Right renal pelvis (tissue), 4 donors: ENCODE measurements around the gene SMARCB1. TPM values are rescaled to one million over a fixed set of nuclear protein-coding genes. Genes with fewer than 3 reads are reported as not detected.

Experiments used
- DNase-seq, 4 donors: peaks; one replicate each; pipeline ENCODE4 v3.0.0-alpha.2; 2013; ENCODE audit warnings: low read depth in 4 of 4, low spot score in 3 of 4, missing footprints in 1 of 4
- polyA plus RNA-seq, 4 donors: library from polyadenylated mRNA; unstranded; fragments of 120-200 nt; gene quantifications; one replicate each; pipeline ENCODE4 v1.2.1, GENCODE V29; 2013; ENCODE audit not compliant: insufficient read length in 4 of 4

The SMARCB1 gene
- polyA plus RNA-seq, 4 donors = 193 to 206 (median 194) TPM

DNA sequence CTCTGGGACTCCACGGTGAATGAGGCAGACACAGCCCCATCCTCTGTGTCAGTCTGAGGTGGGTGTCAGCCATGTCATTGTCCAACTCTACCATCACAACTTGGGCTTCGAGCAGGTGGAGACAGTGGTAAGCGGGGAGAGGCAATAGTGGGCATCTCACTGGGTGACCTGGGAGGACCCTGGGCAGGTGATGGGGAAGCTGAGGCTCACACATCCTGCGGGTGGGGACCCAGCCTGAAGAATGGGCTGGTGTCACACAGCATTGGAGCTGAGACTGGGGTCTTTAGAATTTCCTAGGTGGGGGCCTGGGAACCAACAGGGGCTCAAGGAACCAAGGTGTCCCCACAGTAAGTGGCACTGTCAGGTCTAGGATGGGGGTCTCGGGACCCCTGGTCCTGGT, 7.0 kb upstream of the SMARCB1 start:
- DNase-seq = no peak

DNA sequence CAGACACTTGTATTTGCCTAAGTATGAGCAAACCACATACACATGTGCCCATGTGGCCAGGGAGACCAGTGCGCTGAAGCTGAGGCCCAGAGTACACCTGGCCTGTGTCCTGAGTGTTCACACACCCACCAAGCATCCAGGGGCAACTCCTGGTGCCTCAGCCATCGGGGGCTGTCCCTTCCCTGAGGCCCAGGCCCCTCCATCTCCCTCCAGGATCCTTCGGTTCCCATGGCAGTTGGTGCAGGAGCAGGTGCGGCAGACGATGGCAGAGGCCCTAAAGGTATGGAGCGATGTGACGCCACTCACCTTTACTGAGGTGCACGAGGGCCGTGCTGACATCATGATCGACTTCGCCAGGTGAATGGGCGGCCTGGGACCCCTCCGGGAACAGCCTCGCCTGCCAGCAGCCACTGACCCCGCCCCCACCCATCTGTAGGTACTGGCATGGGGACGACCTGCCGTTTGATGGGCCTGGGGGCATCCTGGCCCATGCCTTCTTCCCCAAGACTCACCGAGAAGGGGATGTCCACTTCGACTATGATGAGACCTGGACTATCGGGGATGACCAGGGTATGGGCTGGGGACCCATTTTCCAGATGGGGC, 6.5 kb upstream of the SMARCB1 start:
- DNase-seq = no peak

DNA sequence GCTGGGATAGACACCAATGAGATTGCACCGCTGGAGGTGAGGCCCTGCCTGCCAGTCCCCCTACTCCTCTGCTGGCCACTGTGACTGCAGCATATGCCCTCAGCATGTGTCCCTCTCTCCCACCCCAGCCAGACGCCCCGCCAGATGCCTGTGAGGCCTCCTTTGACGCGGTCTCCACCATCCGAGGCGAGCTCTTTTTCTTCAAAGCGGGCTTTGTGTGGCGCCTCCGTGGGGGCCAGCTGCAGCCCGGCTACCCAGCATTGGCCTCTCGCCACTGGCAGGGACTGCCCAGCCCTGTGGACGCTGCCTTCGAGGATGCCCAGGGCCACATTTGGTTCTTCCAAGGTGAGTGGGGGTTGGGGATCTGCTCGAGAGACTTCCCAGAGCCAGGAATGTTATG, 5.7 kb upstream of the SMARCB1 start:
- DNase-seq = no peak

DNA sequence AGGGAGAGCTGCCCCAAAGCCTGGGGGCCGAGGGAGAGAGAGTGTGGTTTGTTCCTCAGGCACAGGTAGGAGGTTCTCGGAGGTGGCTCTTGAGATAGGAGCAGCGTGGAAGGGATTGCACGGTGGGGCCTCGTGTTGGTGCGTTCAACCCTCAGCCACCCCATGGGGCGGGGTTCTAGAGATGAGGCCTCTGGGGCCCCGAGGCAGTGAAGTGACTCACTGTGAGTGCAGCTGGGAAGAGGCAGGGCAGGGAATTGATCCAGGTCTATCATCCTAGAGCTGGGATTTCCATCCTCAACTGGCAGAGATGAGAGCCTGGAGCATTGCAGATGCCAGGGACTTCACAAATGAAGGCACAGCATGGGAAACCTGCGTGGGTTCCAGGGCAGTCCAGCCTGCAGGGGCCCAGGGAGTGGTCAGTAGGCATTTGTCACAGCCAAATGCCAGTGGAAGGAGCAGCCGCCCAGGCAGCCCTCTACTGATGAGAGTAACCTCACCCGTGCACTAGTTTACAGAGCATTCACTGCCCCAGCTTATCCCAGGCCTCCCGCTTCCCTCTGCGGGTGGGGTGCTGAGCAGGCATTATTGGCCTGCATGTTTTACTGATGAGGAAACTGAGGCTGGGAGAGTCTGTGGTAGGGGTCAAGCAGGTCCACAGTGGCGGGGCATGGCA, 5.1 kb upstream of the SMARCB1 start:
- no peak for DNase-seq

DNA sequence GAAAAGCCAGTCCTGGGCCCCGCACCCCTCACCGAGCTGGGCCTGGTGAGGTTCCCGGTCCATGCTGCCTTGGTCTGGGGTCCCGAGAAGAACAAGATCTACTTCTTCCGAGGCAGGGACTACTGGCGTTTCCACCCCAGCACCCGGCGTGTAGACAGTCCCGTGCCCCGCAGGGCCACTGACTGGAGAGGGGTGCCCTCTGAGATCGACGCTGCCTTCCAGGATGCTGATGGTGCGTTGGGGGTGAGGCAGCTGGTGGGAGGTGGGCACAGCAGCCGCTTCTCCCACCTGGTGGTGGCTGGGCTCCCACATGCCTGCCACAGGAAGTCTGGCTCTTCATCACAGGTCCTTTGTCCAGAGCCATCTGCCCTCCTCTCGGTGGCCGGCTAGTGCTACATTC, 4.5 kb upstream of the SMARCB1 start:
- no peak for DNase-seq

DNA sequence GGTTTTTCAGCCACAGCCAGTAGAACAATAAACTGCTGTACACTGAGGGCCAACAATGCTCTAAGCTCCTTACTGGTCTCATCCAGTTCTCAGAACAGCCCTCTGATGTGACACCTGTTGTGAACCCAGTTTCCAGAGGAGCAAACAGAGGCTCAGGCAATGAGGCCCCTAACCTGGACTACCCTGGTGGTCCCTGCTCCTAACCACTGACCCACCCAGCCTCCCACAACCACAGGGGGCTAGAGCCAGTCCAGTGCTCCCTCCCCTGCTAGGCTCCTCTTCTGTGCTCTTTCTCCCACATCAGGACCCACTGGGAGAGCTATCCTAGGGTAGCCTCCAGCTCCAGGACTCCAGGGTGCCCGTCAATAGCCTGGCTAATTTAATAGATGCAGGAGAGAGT, 4.1 kb upstream of the SMARCB1 start:
- DNase-seq = no peak

DNA sequence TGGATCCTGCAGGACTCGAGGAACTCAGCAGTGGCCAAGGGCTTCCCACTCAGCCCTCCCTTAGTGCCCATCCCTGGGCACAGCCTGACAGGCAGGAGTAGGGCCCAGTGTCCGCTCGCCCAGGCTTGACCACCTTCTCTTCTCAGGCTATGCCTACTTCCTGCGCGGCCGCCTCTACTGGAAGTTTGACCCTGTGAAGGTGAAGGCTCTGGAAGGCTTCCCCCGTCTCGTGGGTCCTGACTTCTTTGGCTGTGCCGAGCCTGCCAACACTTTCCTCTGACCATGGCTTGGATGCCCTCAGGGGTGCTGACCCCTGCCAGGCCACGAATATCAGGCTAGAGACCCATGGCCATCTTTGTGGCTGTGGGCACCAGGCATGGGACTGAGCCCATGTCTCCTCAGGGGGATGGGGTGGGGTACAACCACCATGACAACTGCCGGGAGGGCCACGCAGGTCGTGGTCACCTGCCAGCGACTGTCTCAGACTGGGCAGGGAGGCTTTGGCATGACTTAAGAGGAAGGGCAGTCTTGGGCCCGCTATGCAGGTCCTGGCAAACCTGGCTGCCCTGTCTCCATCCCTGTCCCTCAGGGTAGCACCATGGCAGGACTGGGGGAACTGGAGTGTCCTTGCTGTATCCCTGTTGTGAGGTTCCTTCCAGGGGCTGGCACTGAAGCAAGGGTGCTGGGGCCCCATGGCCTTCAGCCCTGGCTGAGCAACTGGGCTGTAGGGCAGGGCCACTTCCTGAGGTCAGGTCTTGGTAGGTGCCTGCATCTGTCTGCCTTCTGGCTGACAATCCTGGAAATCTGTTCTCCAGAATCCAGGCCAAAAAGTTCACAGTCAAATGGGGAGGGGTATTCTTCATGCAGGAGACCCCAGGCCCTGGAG, 3.3 kb upstream of the SMARCB1 start:
- no peak for DNase-seq

DNA sequence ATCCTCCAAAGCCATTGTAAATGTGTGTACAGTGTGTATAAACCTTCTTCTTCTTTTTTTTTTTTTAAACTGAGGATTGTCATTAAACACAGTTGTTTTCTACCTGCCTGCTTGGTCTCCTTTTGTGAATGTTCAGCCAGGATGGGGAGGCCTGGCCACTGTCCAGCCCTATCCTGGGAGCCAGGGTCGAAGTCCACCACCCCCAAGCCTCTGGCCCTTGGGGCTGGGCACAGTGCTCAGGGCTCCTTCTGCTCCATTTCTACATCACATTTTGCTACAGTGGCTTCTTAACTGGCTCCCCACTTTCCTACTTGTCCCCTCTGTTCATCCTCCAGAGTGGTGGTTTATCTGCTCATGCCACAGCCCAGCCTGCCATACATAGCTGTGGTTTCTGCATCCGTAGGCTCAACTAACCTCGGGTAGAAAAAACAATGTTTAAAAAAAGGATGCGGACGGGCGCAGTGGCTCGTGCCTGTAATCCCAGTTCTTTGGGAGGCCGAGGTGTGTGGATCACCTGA, 2.5 kb upstream of the SMARCB1 start:
- no peak for DNase-seq

DNA sequence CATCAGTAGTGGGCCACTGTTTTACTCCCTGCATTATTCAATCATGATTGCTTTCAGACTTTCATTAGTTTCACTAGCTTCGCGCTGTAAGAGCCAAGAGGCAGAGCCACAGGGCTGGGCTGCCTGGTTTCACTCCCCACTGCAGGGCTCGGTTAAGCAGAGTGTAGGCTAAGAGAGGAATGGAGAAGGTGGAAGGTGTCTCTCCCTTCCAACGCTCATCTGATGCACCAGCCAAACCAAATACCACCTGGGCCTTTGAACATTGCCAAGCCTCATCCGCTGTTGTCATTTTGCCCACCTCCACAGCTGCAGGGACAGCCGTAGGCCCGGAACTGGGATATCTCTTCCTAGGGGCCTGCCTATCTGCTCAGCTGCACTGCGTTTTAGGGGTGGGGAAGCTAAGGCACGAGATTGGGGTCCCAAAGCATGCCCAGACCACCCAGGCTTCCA, 480 bp upstream of the SMARCB1 start:
- no peak for DNase-seq

DNA sequence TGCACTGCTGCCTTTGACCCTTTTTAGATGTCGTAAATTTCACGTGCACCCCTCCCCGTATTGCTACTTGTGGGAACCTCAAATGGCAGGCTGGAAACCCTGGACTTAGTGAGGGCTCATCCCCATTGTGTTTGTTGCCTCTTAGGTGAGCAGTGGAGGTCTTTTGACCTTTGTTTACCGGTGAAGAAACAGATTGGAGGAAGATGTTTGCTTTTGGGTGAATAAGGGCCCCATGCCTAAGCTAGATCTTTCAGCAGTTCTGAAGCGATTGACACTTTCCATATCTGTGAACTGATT, 782 bp downstream of the SMARCB1 start:
- no peak for DNase-seq

DNA sequence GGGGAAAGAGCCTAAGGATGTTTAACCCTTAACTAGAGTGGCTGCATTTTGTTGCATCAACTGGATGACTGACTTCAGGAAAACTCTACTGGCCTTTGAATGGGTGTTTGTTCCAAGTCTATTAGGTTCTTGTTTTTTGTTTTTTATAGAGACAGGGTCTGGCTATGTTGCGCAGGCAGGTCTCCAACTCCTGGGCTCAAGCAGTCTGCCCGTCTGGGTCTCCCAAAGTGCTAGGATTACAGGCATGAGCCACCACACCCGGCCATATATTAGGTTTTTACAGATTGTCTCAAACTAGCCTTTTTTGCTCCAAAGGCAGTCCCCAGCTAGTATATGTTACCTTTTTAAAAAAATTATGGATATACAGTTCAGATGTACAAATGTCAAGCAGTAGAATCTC, 1.1 kb downstream of the SMARCB1 start:
- DNase-seq = no peak

DNA sequence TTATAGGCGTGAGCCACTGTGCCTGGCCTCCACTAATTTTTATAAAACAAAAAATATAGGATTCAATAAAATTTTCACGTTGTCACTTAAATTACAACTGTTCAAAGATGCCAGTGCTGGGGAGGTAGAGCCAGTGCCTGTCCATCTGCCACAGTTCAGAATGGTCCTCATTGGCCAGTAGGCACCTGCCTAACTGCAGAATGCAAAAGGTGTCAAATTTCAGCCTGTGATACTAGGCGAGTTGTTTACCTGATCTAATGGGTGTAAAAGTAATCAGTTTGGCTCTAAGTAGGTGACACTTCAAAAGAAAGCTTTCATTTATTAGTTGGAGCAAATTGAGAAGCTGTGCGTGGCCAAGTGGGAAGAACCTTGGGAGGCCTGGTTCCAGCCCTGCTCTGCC, 2.4 kb downstream of the SMARCB1 start:
- DNase-seq = no peak

DNA sequence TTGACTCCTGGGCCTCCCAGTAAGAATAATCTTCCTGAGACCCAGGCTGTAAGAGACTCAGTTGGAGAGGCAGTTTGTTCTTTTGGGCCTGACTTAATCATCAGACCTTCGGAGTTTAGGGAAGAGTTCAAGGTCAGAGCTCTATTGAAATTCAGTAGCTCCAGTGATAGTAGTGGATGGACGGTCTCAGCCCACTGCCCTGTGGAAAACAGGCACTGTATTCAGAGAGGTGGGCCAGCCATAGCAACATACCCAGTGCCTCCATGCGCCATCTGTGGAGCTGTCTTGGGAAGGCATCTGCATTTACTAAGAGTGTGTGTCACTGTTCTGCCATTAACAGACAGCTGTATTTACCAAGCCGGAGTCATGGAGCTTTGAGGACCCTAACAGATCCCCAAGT, 2.9 kb downstream of the SMARCB1 start:
- DNase-seq = no peak

DNA sequence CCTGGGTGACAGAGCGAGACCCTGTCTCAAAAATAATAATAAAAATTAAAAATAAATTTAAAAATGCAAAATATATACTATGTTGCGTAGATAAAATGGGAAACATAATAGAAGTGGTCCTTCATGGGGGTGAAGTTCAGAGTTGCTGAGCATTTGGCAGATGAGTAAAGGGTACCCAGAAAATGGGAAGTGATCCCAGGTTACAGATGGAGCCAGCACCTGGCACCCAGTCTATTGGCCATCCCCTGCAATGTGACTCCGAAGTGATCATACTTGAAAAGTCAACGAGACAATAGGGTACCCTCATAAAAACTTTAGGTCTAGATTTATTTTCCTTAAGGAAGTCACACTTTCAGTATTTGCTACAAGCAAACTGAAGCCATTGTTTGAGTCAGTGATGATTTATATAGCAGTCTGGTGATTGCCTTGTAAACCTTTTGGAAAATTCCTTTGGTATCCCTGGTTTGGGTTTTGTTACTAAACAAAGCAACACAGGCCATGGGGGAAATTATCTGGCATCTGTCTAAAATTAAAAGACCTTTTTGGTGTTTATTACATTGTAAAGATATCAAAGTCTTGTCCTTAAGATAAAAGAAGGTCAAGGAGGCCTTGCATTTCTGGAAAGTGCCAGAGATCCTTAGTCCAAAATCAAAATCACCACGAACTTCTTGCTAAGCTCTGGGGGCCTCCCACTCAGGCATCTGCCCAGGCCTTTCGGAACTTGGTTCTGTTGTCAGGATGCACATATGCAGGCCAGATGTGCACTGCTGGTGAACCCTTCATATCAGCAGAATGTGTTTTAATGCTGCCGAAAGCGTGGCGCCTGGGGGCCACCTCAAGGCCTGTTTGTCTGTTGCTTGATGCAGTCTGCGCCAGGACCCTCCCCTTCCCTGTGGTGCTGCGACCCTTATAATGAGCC, 4.3 kb downstream of the SMARCB1 start:
- DNase-seq = no peak

DNA sequence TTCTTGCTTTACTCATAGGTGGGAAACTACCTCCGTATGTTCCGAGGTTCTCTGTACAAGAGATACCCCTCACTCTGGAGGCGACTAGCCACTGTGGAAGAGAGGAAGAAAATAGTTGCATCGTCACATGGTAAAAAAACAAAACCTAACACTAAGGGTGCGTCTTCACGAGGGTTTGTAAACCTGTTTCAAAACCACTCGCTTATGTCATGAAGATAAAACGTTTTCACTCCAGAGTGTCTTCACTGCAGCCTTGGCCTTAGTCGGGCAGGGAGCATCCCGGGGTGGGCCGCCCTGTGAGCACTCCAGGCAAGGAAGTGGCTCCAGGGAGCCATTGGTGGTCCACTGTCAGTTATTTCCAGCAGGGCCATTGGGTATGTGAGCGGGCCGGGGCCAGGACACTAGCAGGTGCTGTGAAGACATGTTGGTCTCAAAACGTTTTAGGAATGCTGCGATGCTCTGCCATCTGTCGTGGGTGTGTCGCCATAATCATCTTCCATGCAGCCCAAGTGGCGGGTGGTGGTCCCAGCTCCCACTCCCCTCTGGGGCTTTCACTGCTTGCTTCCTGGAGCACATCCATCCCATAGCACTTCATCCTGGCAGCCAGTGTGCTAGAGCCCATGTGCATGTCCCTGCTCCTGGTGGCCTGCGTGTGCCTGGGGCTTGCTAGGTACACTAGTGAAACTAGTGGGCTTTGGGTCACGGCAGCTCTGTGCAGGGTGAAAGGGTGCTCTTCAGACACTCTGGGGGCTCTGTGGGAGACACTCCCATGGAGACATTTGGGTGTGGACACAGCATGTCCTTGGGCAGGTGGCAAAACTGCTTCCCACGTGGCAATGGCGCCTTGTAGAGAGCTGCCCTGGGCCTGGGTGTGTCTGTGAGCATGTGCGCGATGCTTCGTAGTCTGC, 5.2 kb downstream of the SMARCB1 start:
- DNase-seq = no peak

DNA sequence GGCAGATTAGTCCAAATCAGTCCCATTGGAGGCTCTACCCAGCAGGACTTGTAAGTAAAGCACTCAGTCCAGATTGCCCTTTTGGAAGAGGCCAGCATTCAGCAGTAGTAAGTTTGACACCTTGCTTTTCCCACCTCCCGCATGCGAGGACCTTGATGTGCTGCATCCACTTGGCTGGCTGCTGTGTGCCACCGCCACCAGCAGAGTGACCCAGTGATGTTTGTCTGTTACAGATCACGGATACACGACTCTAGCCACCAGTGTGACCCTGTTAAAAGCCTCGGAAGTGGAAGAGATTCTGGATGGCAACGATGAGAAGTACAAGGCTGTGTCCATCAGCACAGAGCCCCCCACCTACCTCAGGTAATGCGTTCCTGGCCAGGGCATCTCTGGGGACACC, 6.6 kb downstream of the SMARCB1 start:
- DNase-seq = no peak

DNA sequence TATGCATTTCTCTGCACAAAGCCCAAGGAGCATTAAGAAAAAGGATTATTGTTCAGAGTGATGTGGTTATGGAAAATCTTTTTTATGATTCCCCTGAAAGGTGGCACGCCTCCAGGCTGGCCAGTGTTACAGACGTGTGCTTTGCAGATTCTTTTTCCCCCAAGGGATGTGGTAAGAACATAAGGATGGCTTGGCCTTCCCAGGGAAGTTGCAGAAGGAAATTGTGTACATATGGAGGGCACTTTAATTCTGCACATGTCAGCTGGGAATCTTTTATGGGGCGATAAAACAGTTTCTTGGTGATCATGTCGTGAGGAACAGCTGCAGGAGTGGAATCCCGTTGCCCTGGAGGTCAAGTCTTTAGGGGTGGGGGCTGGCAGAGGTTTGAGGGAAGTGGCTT, 9.7 kb downstream of the SMARCB1 start:
- no peak for DNase-seq

DNA sequence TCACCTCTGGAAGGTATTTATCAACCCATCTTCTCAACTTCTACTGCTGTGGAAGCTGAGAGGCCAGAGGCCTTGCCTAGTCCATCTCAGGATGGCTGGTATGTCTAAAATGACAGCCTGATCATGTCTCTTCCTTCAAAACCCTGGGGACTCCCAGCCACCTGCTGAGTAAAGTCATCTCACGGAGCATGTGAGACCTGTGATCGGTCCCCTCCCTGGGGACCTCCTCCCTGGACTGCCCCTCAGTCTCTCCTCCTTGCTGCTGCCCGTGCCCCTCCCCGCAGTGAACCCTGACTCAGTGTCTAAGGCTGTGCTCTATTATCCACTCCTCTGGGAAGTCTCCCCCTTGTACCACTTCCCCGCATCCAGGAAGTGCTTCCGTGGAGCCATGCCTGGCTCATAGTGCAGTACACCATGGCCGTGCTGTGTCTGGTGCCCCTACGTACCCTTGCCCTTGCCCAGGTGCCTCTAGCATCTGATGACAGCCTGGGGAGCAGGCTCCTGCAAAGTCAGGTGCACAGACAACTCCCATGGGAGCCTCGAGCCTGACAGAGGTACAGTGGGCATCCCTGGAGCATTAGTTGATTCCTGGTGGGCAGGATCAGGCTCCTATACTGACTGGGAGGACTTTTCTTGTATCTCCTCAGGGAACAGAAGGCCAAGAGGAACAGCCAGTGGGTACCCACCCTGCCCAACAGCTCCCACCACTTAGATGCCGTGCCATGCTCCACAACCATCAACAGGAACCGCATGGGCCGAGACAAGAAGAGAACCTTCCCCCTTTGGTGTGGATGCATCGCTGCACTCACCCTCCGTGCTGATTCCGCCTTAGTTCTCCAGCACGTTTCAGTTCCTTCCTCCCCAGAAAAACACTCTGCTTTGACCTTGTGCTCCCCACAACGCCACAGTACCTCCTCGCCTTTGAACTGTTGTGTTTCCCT, 13.8 kb downstream of the SMARCB1 start:
- DNase-seq = no peak
